GM20431 (cell line): ENCODE data around the gene CD86.

Experiments
- in situ Hi-C: fragments of 300-500 bp; cut with MseI, MboI; formaldehyde crosslinking; loops from one replicate; pipeline ENCODE4 v1.15.0; 2020; ENCODE audit warnings: low sequenced_read_pairs; ENCODE audit not compliant: unreplicated experiment

The CD86 gene

GRCh38 chr3:122084799-122085198, 29.6 kb downstream of the CD86 start:
- in situ Hi-C loops: loop anchor here (25.0 kb wide), 1 partner anchor 97 kb away; no protein-coding TSS in a partner anchor

- in situ Hi-C loops: loop anchor here (25.0 kb wide), 1 partner anchor 98 kb away; no protein-coding TSS in a partner anchor
Observed at GRCh38 chr3:122085673-122086072, 30.5 kb downstream of the CD86 start.

DNA sequence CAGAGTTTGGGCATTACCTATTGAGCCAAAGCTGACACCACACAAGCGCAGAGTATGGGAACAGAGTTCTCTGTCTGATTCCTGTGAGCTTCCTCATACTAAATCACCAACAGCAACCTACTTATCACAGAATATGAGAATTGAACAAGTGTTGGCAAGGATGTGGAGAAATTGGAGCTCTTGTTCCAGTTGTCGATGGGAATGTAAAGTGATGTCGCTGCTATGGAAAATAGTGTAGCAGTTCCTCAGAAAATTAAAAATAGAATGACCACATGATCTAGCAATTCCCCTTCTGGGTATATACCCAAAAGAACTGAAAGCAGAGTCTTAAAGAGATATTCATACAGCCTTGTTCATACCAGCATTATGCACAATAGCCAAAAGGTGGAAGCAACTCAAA, 33.4 kb downstream of the CD86 start:
- in situ Hi-C loops: loop anchor here (25.0 kb wide), 1 partner anchor 101 kb away; no protein-coding TSS in a partner anchor

GRCh38 chr3:122091602-122092295, 36.6 kb downstream of the CD86 start:
- in situ Hi-C loops: loop anchor here (25.0 kb wide), 1 partner anchor 104 kb away; no protein-coding TSS in a partner anchor

GRCh38 chr3:122092460-122093165, 37.5 kb downstream of the CD86 start:
- in situ Hi-C loops: loop anchor here (25.0 kb wide), 1 partner anchor 105 kb away; no protein-coding TSS in a partner anchor

GRCh38 chr3:122094125-122094524, 39.0 kb downstream of the CD86 start:
- in situ Hi-C loops: loop anchor here (25.0 kb wide), 1 partner anchor 107 kb away; no protein-coding TSS in a partner anchor

GRCh38 chr3:122094693-122095092, 39.5 kb downstream of the CD86 start:
- in situ Hi-C loops: loop anchor here (25.0 kb wide), 1 partner anchor 107 kb away; no protein-coding TSS in a partner anchor

GRCh38 chr3:122097141-122097540, 42.0 kb downstream of the CD86 start:
- in situ Hi-C loops: loop anchor here (25.0 kb wide), 1 partner anchor 110 kb away; no protein-coding TSS in a partner anchor

GRCh38 chr3:122098611-122099010, 43.4 kb downstream of the CD86 start:
- in situ Hi-C loops: loop anchor here (25.0 kb wide), 1 partner anchor 111 kb away; no protein-coding TSS in a partner anchor

DNA sequence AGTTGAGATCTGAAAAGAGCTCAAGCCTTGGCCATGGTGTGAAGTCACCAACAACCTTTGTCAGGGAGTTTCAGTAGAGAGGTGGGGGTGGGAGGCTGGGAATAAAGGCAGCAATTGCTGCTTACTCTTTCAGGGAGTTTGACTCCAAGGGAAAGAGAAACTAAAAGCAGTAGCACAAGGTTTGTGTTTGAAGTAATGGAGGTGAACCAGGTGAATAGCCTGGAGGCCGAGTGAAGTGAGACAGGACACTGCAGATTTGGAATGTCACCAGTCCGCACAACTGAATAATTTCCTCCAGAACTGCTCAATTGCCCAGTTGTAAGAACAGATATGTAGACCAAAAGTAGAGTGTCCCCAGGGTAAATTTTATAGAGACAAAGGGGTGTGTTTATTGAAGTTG, 44.1 kb downstream of the CD86 start:
- in situ Hi-C loops: loop anchor here (25.0 kb wide), 1 partner anchor 112 kb away; no protein-coding TSS in a partner anchor

DNA sequence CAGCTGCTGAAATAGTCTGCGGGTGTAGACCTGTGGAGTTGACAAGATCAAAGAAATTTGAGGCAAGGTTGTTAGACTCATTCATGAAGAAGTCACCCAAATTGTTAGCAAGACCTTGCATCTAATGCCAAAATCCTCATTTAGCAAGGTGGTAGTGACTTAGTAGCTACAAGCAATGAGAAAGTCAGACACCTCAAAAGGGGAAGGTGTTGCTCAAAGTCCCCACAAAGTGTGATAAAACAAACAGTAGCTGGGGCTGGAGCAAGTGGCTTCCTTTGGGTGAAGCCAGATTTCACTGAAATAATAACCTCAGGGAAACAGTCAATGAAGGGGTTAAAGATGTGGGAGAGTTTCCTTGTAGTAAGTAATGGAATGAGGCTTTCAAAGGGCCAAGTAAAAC, 44.9 kb downstream of the CD86 start:
- in situ Hi-C loops: loop anchor here (10.0 kb wide), 1 partner anchor 155 kb away; no protein-coding TSS in a partner anchor

DNA sequence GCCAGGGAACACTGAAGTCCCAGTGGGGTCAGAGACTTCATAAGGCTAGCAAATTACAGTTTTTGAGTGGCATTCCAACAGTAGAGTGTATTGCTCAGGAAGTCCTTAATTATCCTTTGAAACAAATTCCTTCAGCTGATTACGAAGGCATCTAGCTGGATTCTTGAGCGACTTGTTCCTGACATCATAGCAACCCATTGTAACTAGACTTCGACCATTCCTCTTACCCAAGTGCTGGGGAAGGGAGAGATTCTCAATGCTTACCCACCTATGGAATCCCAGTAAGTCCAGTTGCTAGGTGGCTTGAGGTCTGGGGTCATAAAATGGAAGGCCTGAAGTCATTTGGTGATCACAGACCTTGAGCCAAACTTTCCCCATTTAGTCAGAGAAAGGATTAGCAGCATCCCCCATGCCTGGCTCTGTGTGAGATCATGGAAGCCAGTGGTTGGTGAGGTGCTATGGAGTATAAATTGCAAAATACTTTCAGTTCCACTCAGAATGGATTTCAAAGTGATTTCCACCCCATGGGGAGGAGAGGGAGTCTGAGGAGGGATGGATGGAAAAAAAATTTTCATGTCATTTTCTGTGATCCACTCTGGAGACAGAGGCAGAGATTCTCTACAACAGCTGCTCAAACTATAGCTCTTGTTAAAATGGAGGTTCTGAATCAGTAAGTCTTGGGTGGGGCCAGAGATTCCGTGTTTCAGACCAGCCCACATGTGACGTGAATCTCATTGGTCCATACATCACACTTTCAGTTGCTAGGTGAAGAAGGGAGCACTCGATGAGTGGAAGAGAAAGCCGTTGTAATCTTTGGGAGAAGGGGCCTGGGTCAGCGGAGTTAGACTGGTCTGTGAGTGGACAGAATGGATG, 45.7 kb downstream of the CD86 start:
- in situ Hi-C loops: loop anchor here (10.0 kb wide), 1 partner anchor 154 kb away; no protein-coding TSS in a partner anchor

- in situ Hi-C loops: loop anchor here (10.0 kb wide), 1 partner anchor 153 kb away; no protein-coding TSS in a partner anchor
Observed at GRCh38 chr3:122101646-122102045, 46.5 kb downstream of the CD86 start.

- in situ Hi-C loops: loop anchor here (10.0 kb wide), 1 partner anchor 152 kb away; no protein-coding TSS in a partner anchor
Observed at GRCh38 chr3:122102191-122102935, 47.2 kb downstream of the CD86 start.

GRCh38 chr3:122103821-122104514, 48.8 kb downstream of the CD86 start:
- in situ Hi-C loops: loop anchor here (10.0 kb wide), 1 partner anchor 151 kb away; no protein-coding TSS in a partner anchor

DNA sequence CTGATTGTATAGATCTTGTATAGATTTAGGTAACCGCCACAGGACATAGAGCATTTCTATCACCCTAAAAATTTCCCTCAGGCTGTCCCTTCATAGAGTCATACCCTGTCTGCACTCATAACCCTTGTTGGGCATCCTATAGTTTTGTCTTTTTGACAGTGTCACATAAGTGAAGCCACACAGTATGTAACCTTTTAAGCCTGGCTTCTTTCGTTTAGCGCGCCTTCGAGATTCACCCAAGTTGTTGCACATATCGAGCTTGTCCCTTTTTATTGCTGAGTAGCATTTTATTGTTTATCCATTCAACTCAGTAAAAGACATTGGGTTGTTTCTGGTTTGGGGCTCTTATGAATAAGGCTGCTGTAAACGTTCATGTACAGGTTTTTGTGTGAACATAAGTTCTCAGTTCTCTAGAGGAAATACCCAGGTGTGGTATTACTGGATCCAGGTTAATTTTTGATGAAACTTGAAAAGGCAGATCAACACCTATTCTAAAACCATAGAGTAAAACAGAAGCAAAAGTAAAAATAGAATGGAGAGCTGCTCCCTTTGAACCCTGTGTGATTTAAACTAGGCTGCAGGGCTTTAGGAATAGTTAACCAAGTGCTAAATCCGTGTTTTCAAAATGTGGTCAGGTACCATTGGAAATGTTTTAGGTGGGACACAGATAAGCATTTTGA, 49.5 kb downstream of the CD86 start:
- in situ Hi-C loops: loop anchor here (10.0 kb wide), 1 partner anchor 150 kb away; no protein-coding TSS in a partner anchor

- in situ Hi-C loops: loop anchor here (10.0 kb wide), 1 partner anchor 149 kb away; no protein-coding TSS in a partner anchor
Observed at GRCh38 chr3:122105626-122106025, 50.5 kb downstream of the CD86 start.

- in situ Hi-C loops: loop anchor here (10.0 kb wide), 1 partner anchor 148 kb away; no protein-coding TSS in a partner anchor
Observed at GRCh38 chr3:122107171-122107570, 52.0 kb downstream of the CD86 start.
